ENCODE data around the gene HFM1. TPM values are rescaled to one million over a fixed set of nuclear protein-coding genes. Genes with fewer than 3 reads are reported as not detected.

Gene HFM1
- total and polyA plus RNA-seq, 9 of the 15 experiments (the other 6 are each of a cell fraction or from before 2014, with no cell fraction given): 1.5 to 6.4 (median 3.7) TPM

GRCh38 chr1:91374086-91374485 lies 30.6 kb downstream of the HFM1 start (continued):
- no peak for TF ChIP-seq ZNF318 (IDR thresholded peaks at IDR 0.05; ENCODE audit: borderline replicate concordance in 1 of 2, low read depth in 1 of 2)
- no peak for TF ChIP-seq NR3C1 (CRISPR knock-in tag; IDR thresholded peaks at IDR 0.05)
- no peak for TF ChIP-seq TCF15 (CRISPR knock-in tag; IDR thresholded peaks at IDR 0.05)

Data from K562 (cell line).